Measurements from ENCODE around the gene MBNL1. TPM values are rescaled to one million over a fixed set of nuclear protein-coding genes. Genes with fewer than 3 reads are reported as not detected.

MBNL1 gene
- total RNA-seq, 1 donor from 2014 or later = 210 TPM

DNA sequence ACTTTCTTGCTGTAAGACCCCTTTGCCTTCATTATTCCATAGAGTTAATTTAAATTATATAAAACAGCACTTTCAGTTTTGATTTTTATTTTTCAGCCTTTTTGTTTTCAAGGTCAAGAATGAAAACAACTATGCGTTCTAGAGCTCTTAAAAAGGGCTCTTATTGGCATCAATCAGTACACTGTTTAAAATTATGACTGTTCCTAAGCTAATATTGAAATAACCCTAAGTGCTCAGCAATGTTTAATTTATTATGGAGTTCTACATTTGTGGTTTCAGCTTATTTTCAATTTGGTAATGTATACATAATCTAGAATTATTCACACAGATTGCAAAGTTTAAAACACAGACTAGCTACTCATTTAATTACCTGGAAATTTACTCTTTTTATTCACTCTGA is 179.4 kb downstream of the MBNL1 start:
- no peak for DNase-seq

- no peak for DNase-seq
Observed at GRCh38 chr3:152452318-152452717, 183.6 kb downstream of the MBNL1 start.

GRCh38 chr3:152454076-152454875 is 185.5 kb downstream of the MBNL1 start:
- DNase-seq = peak; percentile 38

DNA sequence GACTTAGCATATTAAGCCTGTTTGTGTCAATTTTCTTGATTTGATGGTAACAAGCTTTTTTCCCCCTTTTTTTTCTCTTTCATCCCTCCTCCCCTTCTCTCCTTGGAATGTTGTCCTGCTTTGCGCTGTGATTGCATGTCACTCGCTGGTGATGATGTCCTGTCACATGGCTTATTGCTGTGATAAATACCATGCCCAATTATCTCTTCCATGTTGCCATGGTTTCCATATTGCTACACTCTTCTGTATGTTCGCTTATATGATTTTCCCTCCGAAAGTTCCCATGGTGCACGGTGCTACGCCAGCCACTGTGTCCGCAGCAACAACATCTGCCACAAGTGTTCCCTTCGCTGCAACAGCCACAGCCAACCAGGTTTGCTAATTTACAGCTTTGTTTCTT is 187.3 kb downstream of the MBNL1 start:
- DNase-seq = no peak

GRCh38 chr3:152457500-152458375 is 189.0 kb downstream of the MBNL1 start:
- no peak for DNase-seq

DNA sequence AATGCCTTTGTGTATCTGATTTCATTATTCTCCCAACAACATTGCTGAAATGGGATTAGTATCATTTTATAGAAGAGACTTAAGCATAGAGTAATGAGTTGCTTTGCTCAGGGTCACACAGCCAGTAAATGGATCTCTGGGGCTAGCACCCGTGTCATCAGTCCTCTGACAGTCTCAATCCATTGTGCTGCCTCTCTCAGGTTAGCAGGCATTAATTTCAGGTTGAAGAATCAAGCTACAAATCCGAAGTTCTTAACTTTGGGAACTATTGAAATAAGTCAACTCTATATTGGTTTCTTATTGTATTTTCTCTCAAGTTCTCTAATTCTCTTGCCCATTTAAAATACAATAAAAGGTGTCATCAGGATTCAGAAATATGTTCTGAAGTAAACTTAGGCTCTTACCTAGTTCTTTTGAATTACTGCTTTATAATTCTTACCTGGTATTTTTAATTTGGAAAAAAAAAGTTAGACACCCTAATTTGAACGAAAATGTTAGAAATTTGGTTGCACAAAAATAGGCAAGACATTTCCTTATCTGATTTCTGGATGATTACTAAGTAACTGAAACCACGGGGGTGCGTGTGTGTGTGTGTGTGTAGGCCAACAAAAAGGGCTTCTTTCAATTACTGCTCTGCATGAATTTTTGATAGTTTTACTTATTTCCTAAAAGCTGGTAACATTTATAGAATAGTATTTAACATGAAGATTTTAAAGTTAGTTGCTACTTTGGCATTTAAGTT is 189.8 kb downstream of the MBNL1 start:
- no peak for DNase-seq

GRCh38 chr3:152459118-152459515 is 190.4 kb downstream of the MBNL1 start:
- no peak for DNase-seq

DNA sequence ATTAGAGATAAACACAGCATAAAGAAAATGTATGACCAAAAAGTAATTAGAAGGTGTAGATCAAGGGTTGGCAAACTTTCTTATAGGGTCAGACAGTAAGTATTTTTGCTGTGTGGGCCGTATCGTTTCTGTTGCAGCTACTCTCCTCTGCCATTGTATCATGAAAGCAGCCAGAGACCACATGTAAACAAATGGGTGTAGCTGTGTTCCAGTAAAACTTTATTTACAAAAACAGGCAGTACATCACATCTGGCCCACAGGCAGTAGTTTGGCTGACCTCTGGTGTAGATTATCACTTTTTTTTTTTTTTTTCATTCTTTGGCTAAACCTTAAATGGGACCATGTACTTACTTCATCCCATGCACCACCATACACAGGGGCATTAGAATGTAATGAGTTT is 190.8 kb downstream of the MBNL1 start:
- DNase-seq = no peak

DNA sequence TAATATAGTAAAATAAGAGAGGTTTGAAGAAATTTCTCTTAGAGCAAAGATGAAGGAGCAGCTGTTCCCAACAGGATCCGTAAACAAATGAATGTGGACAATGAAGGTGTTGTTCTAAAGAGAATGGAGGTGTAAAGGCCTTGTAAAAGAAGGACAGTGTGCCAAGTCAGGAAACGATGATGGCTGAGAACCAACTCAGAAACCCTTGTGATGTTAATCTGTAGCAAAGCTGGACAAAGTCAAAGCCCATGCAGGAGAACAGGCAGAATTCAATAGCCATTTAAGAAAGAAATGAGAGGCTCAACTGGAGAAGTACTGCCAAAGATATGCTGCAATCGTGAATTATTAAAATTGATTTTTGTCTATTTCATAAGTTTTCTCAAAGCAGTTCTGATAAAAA is 192.2 kb downstream of the MBNL1 start:
- DNase-seq = no peak

GRCh38 chr3:152461460-152461859 is 192.7 kb downstream of the MBNL1 start:
- no peak for DNase-seq

GRCh38 chr3:152466784-152467183 is 198.1 kb downstream of the MBNL1 start:
- DNase-seq = no peak

DNA sequence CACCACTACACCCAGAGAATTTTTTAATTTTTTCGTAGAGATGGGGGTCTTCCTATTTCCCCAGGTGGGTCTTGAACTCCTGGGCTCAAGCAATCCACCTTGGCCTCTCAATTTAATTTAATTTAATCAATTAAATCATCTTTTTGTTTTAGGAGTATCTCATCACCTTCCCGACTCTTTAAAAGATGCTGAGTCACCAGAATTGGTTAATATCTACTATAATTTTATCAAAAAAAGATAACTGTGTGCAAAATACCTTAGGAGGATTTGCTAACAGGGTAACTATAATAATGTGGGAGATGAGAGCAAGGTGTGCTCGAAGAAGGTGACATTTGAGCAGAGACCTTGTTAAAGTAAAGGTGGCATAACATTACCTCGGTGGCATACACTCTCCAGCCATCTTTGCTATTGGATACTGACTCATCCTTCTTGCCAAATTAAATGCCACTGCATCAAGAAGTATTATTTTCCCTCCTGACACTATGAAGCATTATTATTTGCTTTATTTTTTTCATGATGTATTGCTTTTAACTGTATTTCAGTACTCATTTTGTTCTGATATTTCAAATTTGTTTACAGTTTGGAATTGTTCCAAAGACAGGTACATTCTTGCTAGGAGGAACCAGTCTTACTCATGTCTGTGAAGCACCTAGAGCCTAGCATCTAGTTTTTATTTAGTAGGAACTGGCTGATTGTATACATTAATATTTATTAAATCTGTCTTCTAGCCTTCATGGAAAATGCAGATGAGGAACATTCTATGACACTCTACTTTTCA is 200.7 kb downstream of the MBNL1 start:
- DNase-seq = no peak

- DNase-seq = no peak
Observed at GRCh38 chr3:152470095-152470494, 201.4 kb downstream of the MBNL1 start.

GRCh38 chr3:152470893-152471292 is 202.2 kb downstream of the MBNL1 start:
- DNase-seq = no peak

- peak; percentile 78 for DNase-seq
Observed at GRCh38 chr3:152471814-152472671, 203.3 kb downstream of the MBNL1 start.

GRCh38 chr3:152472672-152472954 is 203.9 kb downstream of the MBNL1 start:
- DNase-seq = no peak

GRCh38 chr3:152474585-152474984 is 205.9 kb downstream of the MBNL1 start:
- DNase-seq = peak; percentile 64

- no peak for DNase-seq
Observed at GRCh38 chr3:152477422-152477821, 208.7 kb downstream of the MBNL1 start.

DNA sequence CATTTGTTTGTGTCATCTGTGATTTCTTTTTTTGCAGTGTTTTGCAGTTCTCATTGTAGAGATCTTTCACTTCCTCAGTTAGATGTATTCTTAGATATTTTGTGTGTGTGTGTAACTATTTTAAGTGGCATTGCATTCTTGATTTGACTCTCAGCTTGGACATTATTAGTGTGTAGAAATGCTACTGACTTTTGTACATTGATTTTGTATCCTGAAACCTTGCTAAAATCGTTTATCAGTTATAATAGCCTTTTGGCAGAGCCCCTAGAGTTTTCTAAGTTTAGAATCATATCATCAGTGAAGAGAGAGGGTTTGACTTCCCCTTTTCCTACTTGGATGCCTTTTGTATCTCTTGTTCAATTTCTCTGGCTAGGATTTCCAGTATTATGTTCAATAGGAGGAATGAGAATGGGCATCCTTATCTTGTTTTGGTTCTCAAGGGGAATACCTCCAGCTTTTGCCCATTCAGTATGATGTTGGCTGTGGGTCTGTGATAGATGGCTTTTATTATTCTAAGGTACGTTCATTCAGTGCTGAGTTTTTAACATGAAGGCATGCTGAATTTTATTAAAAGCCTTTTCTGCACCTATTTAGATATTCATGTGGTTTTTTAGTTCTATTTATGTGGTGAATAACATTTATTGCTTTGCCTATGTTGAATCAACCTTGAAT is 211.7 kb downstream of the MBNL1 start:
- DNase-seq = no peak

GRCh38 chr3:152486364-152486763 is 217.6 kb downstream of the MBNL1 start:
- DNase-seq = no peak

DNA sequence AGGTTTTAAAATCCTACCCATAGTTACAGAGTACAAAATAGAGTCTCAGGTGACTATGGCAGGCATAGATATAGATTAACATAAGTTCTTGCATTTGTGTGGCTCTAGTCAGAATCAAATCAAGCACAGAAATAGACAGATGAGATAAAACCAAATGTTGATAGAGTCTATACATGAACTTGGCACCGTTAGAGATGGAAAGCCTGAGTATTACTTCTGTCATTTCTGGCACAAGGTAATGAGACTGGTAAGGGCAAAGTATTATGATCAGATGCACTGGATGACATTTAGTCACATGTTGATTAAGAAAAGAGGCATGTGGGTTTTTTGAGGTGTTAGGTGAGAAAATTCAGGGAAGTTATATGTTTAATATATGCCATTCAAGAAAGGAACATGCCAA is 219.7 kb downstream of the MBNL1 start:
- no peak for DNase-seq
